Stimulated activated CD4-positive, alpha-beta T cell treated with anti-CD3 and anti-CD28 coated beads, Interleukin-12 subunit alpha, Interleukin-12 subunit beta, amount 100 ng/mL, for 48 hours (primary cell): Measurements from ENCODE around the gene MYH11.
A peak's percentile ranks its signal among the peaks of the same experiment; 100 is the strongest.
"Not testable (repeated sequence)": the region's sequence is repeated elsewhere in the genome, so short reads cannot be mapped to it uniquely, and the experiment has no call there.

ENCODE experiments used
- DNase-seq, 3 donors: peaks; one replicate each; pipeline ENCODE4 v3.0.0-alpha.2; 2020; ENCODE audit warnings: low read depth in 2 of 3, low spot score in 1 of 3

The MYH11 gene

GRCh38 chr16:15723808-15724207, 133.0 kb downstream of the MYH11 start:
- no peak for DNase-seq

- no peak for DNase-seq
Measured at GRCh38 chr16:15721018-15721417, 135.8 kb downstream of the MYH11 start.

- no peak for DNase-seq
Measured at GRCh38 chr16:15716694-15717447, 140.0 kb downstream of the MYH11 start.

GRCh38 chr16:15715221-15715620, 141.6 kb downstream of the MYH11 start:
- no peak for DNase-seq

GRCh38 chr16:15714393-15715172, 142.2 kb downstream of the MYH11 start:
- DNase-seq = no peak

- no peak for DNase-seq
Measured at GRCh38 chr16:15708997-15709396, 147.8 kb downstream of the MYH11 start.

GRCh38 chr16:15708096-15708495, 148.7 kb downstream of the MYH11 start:
- DNase-seq = no peak

- DNase-seq = no peak
Measured at GRCh38 chr16:15707332-15707731, 149.5 kb downstream of the MYH11 start.

- no peak for DNase-seq
Measured at GRCh38 chr16:15705064-15705565, 151.7 kb downstream of the MYH11 start.

- DNase-seq = peak; percentile 54 to 84 (median 63)
Measured at GRCh38 chr16:15704545-15704987, 152.3 kb downstream of the MYH11 start.

GRCh38 chr16:15703029-15703736, 153.6 kb downstream of the MYH11 start:
- DNase-seq = no peak

- DNase-seq = no peak
Measured at GRCh38 chr16:15701975-15702970, 154.6 kb downstream of the MYH11 start.

- DNase-seq = no peak
Measured at GRCh38 chr16:15701367-15701766, 155.5 kb downstream of the MYH11 start.

GRCh38 chr16:15699819-15700218, 157.0 kb downstream of the MYH11 start:
- DNase-seq = no peak

- DNase-seq = no peak
Measured at GRCh38 chr16:15694499-15694898, 162.3 kb downstream of the MYH11 start.

GRCh38 chr16:15692508-15692907, 164.3 kb downstream of the MYH11 start:
- DNase-seq = not testable (repeated sequence)

- DNase-seq = no peak
Measured at GRCh38 chr16:15691046-15691445, 165.8 kb downstream of the MYH11 start.

GRCh38 chr16:15690296-15690695, 166.5 kb downstream of the MYH11 start:
- DNase-seq = no peak

GRCh38 chr16:15689290-15689689, 167.5 kb downstream of the MYH11 start:
- DNase-seq = no peak

GRCh38 chr16:15686287-15686686, 170.5 kb downstream of the MYH11 start:
- DNase-seq = no peak
